LHCN-M2 (cell line): ENCODE measurements around the gene FGF1. TPM values are rescaled to one million over a fixed set of nuclear protein-coding genes. Genes with fewer than 3 reads are reported as not detected.
"Not testable (repeated sequence)": the region's sequence is repeated elsewhere in the genome, so short reads cannot be mapped to it uniquely, and the experiment has no call there.

Experiments
- DNase-seq: peaks from one replicate; pipeline ENCODE4 v3.0.0-alpha.2; 2012; ENCODE audit warnings: low read depth
- total RNA-seq: library from RNA; depleted of rRNA; stranded (reverse); fragments of >200 nt; gene quantifications from 2 replicates; pipeline ENCODE4 v1.2.3, GENCODE V29; 2014

Gene FGF1
- total RNA-seq, 1 experiment from 2014 or later: 4.8 TPM

DNA sequence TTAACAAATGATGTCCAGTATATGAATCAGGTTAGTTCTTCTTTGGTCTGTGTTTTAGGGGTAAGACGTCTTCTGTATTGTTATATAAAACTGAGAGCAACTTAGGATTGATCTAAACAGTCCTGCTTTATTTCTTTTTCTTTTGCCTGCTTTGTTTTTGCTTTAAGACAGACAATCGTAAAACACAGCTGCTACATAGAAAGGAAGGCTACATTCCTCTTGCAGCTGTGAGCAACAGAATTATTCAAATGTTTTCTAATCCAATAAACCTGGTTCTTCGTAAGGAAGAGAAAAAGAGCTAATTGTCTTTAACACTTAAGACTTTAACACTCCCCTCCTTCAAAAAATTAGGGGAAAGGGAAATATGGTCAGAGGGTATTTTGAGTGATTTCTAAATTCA lies 14.6 kb downstream of the FGF1 start:
- peak; percentile 58 for DNase-seq

DNA sequence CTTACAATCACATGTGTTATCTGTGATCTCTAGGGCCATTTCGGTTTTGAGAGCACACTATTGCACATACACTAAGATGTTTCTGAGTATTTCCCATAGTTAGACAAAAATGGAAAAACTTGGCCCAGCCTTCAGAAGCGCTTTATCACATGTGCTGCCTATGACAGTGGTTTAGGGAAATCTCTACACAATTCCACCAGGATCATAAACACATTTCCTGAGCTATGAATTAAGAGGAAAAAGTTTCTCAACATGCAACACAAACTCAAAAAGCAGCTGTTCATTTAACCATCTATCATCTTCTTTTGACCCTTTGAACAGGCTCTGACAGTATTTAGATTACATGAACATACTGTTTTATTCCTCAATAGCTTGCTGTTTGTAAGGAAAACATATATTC lies 15.1 kb downstream of the FGF1 start:
- DNase-seq: peak; percentile 63

- no peak for DNase-seq
These were observed 16.4 kb downstream of the FGF1 start for GRCh38 chr5:142669477-142669876.

DNA sequence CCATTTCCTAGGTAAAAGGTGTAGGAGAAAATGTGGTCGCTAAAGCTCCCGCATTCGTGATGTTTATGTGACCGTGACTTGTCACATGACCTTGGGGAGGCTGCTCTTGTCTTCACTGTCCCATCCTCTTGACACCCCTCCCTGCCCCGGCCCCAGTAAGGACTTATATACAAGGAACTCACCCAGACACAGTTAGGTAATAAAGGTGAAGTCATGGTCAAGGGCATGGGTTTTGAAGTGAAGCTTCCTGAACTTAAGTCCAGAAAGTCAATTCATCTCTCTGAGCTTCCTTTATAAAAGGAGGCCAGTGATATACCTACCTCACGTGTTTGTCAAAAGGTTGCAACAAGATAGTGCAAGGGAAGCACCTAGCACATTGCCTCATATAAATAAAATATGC lies 17.6 kb downstream of the FGF1 start:
- no peak for DNase-seq

DNA sequence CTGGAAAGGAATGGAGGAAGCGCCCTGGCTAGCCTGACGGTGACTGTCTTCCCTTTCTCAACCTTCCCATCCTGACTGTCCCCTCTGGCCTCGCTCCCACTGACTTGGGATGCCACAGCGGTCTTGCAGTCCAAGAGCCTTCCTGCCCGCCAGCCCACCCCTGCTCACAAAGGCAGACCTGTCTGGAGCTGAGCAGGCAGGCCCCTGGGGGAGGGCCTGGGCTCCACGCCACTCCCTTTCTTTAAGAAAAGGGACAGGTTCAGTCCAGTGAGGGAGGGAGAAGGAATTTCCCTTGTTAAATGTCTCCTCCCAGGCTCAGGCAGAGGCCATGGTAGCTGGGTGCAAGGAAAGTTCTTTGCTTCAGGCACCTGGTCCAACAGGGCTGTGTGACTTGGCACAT lies 18.1 kb downstream of the FGF1 start:
- DNase-seq: no peak

DNA sequence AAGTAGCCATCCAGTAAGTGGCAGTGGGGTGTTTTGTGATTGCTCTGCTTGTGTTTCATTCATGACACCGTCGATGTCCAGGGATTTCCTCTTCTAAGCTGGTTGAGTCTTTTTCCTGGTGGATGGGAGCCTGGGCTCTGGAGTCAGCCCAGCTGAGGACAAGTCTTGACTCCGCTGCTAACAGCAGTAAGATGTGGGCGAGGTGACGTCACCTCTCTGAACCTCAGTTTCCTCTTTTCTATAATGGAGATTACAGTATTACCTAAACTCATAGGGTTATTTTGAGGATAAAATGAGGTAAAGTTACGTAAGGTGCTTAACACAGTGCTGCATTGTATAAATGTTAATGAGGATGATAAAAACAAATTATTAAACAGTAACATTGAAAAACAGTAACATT lies 21.3 kb downstream of the FGF1 start:
- no peak for DNase-seq

DNA sequence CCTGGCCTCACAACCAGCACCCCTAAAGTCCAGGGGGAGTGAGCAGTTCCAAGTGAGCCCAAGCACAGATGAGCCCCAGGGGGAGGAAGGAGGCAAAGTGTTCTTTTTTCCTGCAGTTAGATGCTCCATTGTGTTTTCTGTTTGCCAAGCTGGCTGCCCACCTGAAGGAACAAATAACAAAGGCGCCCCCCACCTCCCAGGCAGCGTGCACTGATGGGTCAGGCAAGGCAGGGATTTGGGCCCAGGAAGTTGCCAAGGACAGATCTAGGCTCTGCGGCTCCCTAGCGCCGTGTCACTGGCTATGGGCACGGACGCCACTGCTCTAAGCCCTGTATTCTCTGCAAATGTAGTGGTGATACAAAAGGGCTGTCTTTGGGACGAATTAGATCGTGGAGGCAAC lies 21.8 kb downstream of the FGF1 start:
- DNase-seq: no peak

DNA sequence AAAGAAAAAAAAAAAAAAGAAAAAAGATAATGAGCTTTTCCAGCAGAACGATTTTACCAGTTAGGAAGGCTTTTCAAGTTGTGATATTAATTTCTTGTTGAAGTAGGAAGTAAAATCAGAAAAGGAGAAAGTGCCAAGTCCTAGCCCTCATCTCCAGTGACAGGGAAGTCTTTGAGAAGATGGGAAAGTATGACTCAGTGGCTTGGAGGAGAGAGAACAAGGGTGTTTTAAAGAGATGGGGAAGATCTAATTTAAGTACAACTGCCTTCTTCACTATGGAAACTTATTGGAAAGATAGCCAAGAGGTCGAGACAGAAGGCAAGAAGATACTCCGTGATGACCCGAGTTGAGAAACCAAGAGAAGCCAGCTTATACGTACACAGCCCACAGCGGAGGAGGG lies 22.6 kb downstream of the FGF1 start:
- DNase-seq: no peak

DNA sequence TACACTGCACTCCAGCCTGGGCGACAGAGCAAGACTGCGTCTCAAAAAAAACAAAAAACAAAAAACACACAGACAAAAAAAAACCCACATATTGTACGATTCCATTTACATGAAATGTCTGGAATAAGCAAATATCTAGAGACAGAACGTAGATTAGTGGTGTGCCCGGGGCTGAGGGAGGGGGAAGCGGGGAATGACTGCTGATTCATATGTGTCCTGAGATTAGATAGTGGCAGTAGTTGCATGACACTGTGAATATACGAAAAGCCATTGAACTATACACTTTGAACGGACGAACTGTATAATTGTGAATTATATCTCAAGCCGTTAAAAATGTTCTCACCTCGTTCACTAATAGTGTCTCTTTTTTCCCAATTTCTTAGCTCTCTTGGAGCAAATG lies 23.9 kb downstream of the FGF1 start:
- DNase-seq: no peak

- no peak for DNase-seq
These were observed 24.7 kb downstream of the FGF1 start for GRCh38 chr5:142661143-142661542.

GRCh38 chr5:142660731-142661130 lies 25.2 kb downstream of the FGF1 start:
- DNase-seq: no peak

DNA sequence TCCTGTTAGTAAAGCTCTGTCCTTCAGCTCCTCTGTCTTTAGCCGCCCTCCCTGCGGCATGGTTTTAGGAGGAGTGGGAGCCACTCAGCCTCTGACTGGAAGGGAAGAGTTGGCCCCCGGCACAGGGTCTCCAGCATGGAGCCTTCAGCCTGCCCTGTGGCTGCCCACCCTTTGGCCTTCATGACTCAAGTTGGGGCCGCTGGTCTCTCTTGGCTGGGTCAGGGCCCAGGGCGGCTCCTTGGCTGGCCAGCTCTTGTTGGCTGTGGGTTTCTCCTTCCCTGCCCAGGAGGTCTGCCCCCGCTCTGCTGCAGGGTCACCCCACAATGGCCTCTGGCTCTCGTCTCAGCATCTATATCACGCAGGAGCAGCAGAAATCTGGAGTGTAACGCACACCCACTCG lies 25.7 kb downstream of the FGF1 start:
- DNase-seq: no peak

DNA sequence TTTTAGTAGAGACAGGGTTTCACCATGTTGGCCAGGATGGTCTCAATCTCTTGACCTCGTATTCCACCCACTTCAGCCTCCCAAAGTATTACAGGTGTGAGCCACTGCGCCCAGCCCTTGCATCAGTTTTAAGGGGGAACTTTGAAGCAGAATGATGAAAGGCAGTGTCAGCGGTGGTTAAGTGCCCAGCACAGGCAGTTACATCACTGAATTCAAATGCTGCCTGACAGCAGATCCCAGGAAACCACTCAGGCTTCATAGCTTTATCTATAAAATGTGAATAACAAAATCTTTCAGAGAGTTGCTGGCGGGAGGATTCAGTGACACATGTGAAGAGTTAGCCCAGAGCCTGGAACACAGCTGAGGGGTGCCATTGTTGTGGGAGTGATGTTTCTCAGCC lies 26.5 kb downstream of the FGF1 start:
- DNase-seq: no peak

- DNase-seq: no peak
These were observed 27.6 kb downstream of the FGF1 start for GRCh38 chr5:142658278-142658677.

DNA sequence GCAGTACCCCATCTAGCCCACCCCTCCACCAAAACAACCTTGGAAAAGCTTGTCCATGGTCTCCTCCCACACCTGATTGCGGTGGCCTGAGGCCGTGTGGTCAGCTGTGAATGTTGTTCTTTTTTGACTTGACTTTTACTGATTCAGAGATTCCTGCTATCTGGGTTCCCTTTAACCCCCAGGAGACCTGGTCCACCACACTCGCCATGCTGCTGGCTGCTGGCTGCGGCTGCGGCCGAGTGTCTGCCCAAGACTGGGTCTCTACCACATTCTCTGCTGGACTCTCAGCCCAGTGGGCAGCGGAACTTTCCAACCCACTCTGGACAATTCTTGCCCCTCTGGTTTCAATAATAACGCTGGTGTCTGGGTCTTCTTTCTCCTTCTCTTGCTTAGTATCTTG lies 28.4 kb downstream of the FGF1 start:
- DNase-seq: no peak

DNA sequence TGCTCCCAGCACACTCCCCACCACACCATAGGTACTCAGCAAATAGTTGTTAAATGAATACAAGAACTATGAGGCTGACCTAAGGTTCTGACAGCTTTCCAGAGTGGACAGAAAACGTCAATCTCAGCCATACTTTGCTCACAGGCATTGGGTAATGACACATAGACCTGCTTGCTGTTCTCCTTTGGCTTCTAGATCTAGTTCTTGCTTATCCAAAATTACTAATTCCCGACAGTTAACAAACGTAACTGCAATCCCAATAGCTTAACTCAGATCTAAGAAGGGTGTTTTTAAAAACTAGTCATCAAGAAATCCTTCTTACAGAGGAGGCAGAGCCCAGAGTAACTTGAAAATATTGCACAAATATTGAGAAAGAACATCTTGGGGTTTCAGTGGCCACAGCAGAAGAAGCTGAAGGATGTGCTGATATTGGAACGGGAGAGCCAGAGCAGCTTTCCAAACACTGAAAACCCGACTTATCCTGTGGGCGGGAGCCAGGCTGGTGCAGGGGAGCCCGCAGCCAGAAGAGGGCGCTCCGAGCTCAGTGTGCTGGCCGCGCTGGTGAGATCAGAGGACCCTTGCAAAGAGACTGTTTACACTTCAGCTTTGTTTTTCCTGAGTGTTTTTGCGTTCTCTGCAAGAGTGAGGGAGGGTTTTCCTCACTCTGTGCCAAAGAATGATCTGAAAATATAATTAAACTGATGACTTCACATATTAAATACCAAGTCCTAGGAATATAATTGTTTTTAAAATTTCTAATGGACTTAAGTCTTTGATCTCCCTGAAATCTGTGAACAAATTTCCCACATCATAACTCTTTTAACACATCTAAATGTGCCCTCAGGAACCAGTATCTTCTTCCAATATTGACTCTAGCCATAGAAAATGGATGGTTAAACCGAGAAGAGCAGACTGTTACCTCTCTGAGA lies 30.3 kb downstream of the FGF1 start:
- peak; percentile 71 for DNase-seq

DNA sequence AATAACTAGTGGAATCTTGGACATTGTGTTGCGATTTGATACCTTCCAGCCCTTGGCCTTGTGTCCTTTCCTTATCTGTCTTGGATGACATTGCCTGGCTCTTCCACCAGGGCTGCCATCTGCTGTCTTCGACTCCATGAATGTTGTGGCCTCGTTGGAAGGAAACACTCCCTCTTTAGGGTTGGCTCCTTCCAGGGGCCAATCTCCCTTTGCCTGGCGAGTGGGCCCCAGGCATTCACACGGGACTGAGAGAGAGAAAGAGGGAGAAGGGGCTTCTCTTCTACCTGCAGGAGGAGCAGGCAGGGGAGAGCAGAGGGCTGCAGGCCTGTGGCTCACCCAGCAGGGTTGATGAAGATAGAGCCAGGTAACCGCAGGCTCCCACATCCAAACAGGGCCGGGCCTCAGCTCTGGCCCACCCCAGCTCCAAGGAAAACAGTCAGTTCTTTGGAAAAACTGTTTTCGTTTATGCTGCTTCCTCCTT lies 31.3 kb downstream of the FGF1 start:
- no peak for DNase-seq

- DNase-seq: no peak
These were observed 32.6 kb downstream of the FGF1 start for GRCh38 chr5:142653321-142653720.

DNA sequence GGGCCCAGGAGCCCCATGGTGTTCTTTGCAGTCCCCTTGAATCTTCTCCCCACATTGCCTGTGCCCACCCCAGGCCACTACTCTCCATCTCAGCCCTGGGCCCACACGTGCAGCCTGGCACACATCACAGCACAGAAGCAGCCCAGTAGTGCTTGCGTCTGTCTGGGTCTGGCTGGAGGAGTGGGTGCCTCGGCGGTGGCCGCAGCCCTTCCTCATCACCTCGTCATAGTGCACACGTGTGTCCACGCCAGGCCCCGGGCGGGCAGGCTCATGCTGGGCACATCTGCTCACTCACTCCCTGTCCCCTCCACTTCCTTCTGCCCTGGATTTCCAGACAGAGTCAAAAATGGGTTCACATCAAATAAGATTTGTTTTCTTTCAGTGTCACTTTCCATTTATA lies 33.3 kb downstream of the FGF1 start:
- DNase-seq: no peak

DNA sequence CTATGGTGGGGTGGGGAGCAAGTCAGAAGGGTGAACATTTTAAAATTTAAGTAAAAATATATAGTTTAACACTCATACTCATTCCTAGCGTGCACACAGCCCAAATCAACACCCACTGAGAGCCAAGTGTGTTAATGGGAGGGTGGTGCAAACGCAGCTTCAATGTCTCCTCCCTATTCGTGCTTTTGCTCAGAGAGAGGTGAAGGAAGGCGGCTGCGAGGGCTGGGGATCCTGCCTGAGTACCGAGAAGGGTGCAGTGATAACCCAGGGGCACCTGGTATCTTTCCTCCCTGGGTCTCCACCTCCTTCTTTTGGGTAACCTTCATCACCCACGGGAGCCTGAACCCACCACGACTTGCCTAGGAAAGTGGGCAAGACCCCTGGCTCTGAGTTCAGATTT lies 35.0 kb downstream of the FGF1 start:
- no peak for DNase-seq

DNA sequence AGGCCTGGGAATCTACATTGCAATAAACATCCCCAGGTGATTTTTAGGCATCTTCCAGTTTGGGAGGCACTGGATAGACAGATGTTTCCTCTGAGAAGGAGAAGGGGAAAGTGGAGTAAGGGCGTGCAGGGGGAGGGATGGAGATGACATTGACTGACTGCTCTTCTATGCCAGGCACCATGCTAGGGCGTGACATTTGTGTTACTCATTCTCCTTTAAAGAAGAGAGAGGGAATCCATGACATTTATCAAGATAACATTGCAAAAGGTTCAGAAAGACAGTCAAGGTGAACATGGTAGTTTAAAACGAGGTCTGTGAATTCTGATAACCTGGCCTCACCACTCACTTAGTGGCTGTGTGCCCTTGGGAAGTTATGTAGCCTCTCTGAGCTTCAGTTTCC lies 35.8 kb downstream of the FGF1 start:
- DNase-seq: no peak

DNA sequence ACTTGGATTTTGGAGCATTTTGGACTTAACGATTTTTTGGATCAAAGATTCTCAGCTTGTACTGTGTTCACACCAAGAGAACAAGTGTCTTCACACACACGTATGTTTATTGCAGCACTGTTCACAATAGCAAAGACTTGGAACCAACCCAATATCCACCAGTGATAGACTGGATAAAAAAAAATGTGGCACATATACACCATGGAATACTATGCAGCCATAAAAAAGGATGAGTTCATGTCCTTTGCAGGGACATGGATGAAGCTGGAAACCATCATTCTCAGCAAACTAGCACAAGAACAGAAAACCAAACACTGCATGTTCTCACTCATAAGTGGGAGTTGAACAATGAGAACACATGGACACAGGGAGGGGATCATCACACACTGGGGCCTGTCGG lies 37.8 kb downstream of the FGF1 start:
- DNase-seq: not testable (repeated sequence)

- no peak for DNase-seq
These were observed 40.4 kb downstream of the FGF1 start for GRCh38 chr5:142645456-142645855.
